Epithelial cell of prostate (primary cell): Measurements from ENCODE around the gene PHKB.
"Not testable (repeated sequence)": the region's sequence is repeated elsewhere in the genome, so short reads cannot be mapped to it uniquely, and the experiment has no call there.

ENCODE experiments used
- DNase-seq: peaks from one replicate; pipeline ENCODE4 v3.0.0-alpha.2; 2011; ENCODE audit warnings: low read depth, low spot score
- H3K27ac ChIP-seq: fragments of 450-650 bp; 2 replicates; pipeline ENCODE4 v1.5.1; 2017; ENCODE audit warnings: mild to moderate bottlenecking

Gene PHKB

GRCh38 chr16:47499700-47500264 is 38.7 kb downstream of the PHKB start:
- no peak overlapping the region for H3K27ac ChIP-seq
- no peak for DNase-seq

- no peak overlapping the region for H3K27ac ChIP-seq
- DNase-seq, result no peak
These were observed 42.8 kb downstream of the PHKB start for GRCh38 chr16:47503936-47504335.

- no peak overlapping the region for H3K27ac ChIP-seq
- no peak for DNase-seq
These were observed 43.5 kb downstream of the PHKB start for GRCh38 chr16:47504599-47504998.

- DNase-seq, result no peak
- no peak overlapping the region for H3K27ac ChIP-seq
These were observed 45.7 kb downstream of the PHKB start for GRCh38 chr16:47506800-47507199.

- no peak overlapping the region for H3K27ac ChIP-seq
- DNase-seq, result no peak
These were observed 46.6 kb downstream of the PHKB start for GRCh38 chr16:47507701-47508100.

GRCh38 chr16:47511882-47512281 is 50.8 kb downstream of the PHKB start:
- no peak for DNase-seq
- no peak overlapping the region for H3K27ac ChIP-seq

GRCh38 chr16:47519037-47519436 is 57.9 kb downstream of the PHKB start:
- no peak overlapping the region for H3K27ac ChIP-seq
- DNase-seq, result no peak

GRCh38 chr16:47519546-47519945 is 58.4 kb downstream of the PHKB start:
- no peak for DNase-seq

GRCh38 chr16:47519996-47520679 is 59.0 kb downstream of the PHKB start:
- no peak overlapping the region for H3K27ac ChIP-seq
- DNase-seq, result no peak

More at GRCh38 chr16:47519546-47519945, 58.4 kb downstream of the PHKB start:
- H3K27ac ChIP-seq, result no peak overlapping the region

GRCh38 chr16:47523342-47524006 is 62.3 kb downstream of the PHKB start:
- no peak overlapping the region for H3K27ac ChIP-seq
- no peak for DNase-seq

GRCh38 chr16:47524007-47524405 is 62.9 kb downstream of the PHKB start:
- no peak for DNase-seq
- H3K27ac ChIP-seq, result no peak overlapping the region

- DNase-seq, result no peak
- H3K27ac ChIP-seq, result no peak overlapping the region
These were observed 67.3 kb downstream of the PHKB start for GRCh38 chr16:47528431-47528830.

- DNase-seq, result no peak
- no peak overlapping the region for H3K27ac ChIP-seq
These were observed 72.7 kb downstream of the PHKB start for GRCh38 chr16:47533744-47534292.

GRCh38 chr16:47538472-47538871 is 77.3 kb downstream of the PHKB start:
- DNase-seq, result no peak
- no peak overlapping the region for H3K27ac ChIP-seq

- not testable (repeated sequence) for H3K27ac ChIP-seq, DNase-seq
These were observed 78.9 kb downstream of the PHKB start for GRCh38 chr16:47539707-47540670.

GRCh38 chr16:47541135-47541534 is 80.0 kb downstream of the PHKB start:
- H3K27ac ChIP-seq, DNase-seq: not testable (repeated sequence)

- DNase-seq, H3K27ac ChIP-seq: not testable (repeated sequence)
These were observed 83.1 kb downstream of the PHKB start for GRCh38 chr16:47544255-47544654.

- not testable (repeated sequence) for DNase-seq, H3K27ac ChIP-seq
These were observed 90.1 kb downstream of the PHKB start for GRCh38 chr16:47551185-47551584.

- not testable (repeated sequence) for DNase-seq
These were observed 90.6 kb downstream of the PHKB start for GRCh38 chr16:47551767-47552166.

More at GRCh38 chr16:47551767-47552166, 90.6 kb downstream of the PHKB start:
- H3K27ac ChIP-seq, result not testable (repeated sequence)
